ENCODE measurements around the gene FPR3. TPM values are rescaled to one million over a fixed set of nuclear protein-coding genes. Genes with fewer than 3 reads are reported as not detected.
"Not testable (repeated sequence)": the region's sequence is repeated elsewhere in the genome, so short reads cannot be mapped to it uniquely, and the experiment has no call there.

FPR3 gene
- total RNA-seq, 1 donor from 2014 or later: 5.0 TPM

DNA sequence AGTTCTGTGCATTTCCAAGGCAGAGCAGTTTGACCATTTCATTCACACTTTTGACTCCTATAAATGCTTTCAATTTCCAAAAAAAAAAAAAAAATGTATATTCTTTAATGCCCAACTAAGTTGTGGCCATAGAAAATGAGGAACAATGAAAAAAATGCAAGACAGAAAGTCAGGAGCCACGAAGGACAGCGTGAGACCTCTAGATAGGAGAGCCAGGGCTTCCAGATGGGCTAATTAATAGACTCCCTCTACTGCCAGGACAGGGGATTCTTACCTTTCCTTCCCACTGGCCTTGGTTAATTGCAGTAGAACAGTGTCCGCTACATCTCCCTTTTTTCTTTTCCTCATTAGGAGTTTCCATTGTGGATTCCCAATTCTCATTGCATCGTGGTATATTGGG, 8.6 kb downstream of the FPR3 start:
- ATAC-seq (no peak), DNase-seq (no peak)
- intact Hi-C loops (cut with micrococcal nuclease): no loop called here

DNA sequence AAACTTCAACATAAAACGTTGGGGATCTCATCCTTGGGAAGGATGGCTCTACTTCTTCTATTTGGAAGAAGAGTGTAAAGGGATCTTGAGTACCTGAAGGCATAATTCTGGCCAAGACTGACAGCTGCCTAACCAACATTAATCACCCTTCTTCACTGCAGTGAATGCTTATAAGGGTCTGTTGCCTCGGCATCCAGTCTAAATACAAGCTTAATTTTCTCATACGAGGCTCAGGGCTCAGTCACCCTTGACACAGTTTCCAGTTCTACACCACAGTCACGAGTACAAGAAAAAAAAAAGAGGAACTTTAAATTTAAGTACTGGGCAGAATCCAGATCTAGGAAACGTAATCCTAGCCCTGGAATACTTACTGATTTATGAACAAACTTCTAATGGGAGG, 9.0 kb downstream of the FPR3 start:
- intact Hi-C loops (cut with micrococcal nuclease): no loop called here
- no peak for ATAC-seq
- no peak for DNase-seq

DNA sequence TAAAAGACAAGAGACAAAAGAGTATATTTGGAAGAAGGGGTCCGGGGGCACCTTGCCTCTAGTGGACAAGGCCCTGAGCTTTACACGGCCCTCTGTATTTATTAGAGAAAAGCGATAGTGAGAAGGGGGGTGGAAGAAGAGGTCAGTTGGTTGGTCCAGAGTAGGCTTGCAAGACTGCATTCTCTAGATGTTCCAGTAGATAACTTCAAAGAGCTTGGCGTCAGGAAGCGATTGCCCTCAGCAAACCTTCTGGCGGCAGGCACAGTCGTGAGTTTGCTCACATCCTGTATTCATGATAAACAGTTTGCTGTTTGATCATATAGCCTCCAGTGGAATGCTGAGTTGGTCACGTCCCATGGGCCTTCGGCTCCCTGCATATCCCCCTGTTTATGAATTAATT, 9.8 kb downstream of the FPR3 start:
- intact Hi-C loops (cut with micrococcal nuclease); DNase-seq; ATAC-seq: not testable (repeated sequence)

DNA sequence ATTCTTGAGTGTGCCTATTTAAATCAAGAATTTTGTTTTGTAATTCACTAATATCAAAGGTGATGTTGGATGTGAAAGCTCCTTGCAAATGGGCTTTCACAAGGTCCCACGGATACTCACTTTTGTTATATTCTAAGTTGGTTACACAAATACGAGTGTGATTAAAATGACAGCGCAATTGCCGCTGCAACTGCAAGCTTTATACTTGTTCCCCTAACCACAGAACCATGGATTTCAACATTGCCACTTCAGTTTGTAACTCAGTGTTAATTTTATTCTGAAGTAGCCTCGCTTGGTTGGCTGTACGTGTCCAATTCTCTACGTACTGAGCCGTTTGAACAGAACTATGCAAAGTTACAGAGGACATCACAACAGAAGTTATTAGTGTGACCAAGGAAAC, 10.4 kb downstream of the FPR3 start:
- DNase-seq; intact Hi-C loops (cut with micrococcal nuclease); ATAC-seq: not testable (repeated sequence)

DNA sequence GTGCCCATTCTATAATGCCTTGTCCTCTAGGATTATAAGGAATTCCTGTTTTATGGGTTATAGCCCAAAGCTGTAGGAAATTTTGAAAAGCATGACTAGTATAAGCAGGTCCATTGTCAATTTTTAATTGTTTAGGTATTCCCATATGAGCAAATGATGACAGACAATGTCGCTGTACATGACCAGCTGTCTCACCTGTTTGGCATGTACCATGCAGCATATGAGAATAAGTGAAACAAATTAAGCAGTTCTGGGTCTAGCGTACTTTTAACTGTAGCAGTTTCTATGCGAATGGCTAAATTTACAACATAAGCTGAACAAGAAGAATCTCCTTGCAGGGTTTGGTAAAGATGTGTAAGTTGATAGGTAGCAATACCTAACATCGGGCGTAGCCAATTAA, 11.6 kb downstream of the FPR3 start:
- intact Hi-C loops (cut with micrococcal nuclease); DNase-seq; ATAC-seq: not testable (repeated sequence)

DNA sequence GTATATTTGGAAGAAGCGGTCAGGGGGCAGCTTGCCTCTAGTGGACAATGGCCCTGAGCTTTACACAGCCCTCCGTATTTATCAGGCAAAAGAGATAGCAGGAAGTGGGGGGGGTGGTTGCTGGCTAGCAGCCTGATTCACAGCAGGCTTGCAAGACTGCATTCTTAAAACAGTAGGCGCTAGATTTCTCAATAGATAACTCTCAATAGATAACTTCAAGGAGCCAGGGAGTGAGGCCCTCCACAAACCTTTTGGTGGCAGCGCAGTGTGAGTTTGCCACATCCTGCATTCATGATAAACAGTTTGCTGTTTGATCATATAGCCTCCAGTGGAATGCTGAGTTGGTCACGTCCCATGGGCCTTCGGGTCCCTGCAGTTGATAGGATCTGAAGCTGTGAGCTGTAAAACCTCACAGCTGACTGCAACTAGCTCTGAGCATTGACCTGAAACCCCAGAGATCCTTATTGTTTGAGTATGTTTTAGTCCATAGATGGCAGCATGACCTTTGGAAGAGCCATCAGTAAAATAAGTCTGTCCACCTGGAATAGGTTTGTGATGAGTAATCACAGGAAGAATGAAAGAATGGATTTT, 12.2 kb downstream of the FPR3 start:
- intact Hi-C loops (cut with micrococcal nuclease): no loop called here
- no peak for ATAC-seq
- peak; percentile 44 for DNase-seq

DNA sequence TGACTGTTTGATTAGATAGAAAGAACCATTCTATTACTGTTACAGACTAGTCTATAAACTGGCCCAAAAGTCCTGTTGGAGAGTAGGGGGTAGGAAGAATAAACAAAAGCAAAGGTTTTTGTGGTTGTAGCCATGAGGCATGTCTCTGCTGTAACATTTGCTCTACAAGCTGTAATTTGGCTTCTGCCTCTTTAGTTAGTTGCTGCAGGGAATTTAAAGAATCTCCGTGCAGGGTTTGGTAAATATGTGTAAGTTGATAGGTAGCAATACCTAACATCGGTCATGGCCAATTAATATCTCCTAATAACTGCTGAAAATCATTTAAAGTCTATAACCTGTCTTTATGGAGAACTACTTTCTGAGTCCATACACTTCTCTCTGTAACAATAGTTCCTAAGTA, 13.0 kb downstream of the FPR3 start:
- intact Hi-C loops (cut with micrococcal nuclease): no loop called here
- DNase-seq (no peak), ATAC-seq (no peak)

DNA sequence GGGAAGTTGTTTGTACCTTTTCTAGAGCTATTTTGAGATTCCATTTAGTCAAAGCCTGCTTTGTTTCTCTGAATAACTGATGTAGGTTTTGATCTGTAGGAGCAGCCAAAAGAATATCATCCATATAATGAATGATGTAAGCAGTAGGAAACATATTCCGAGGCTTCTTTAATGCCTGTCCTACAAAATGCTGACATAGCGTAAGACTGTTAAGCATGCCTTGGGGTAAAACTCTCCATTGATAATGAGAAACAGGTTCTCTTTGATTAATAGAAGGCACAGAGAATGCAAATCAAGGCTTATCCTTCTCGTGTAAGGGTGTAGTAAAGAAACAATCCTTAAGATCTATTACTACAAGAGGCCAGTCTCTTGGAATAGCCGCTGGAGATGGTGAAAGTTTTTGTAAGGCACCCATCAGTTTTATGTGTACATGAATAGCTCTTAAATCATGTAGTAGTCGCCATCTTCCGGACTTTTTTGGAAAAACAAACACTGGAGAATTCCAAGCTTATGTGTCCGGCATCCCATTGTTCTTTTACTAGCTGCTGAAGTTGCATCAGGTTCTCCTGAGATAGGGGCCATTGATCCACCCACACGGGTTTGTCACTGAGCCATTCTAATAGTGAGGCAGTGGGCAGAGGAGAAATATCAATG, 13.5 kb downstream of the FPR3 start:
- no peak for DNase-seq
- peak; percentile 35 for ATAC-seq
- intact Hi-C loops (cut with micrococcal nuclease): no loop called here

DNA sequence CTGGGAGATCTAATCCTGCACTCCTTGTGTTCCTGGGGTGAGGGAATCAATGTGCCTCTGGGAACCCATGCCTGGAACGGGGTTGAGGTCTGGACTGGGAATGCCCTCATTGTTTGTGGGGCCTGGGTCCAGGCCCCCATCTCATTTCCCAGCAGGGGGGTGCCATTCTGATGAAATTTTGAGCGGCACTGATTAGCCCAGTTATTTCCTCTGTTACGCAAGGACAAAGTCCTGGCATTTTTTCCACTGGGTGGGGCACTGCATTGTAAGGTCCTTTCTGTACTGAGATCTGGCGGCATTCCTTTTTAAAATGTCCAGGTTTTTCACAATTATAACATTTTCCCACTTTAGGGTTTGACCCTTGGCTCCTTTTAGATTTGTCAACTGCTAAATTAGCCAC, 14.8 kb downstream of the FPR3 start:
- DNase-seq: no peak
- intact Hi-C loops (cut with micrococcal nuclease): no loop called here
- peak; percentile 54 for ATAC-seq

DNA sequence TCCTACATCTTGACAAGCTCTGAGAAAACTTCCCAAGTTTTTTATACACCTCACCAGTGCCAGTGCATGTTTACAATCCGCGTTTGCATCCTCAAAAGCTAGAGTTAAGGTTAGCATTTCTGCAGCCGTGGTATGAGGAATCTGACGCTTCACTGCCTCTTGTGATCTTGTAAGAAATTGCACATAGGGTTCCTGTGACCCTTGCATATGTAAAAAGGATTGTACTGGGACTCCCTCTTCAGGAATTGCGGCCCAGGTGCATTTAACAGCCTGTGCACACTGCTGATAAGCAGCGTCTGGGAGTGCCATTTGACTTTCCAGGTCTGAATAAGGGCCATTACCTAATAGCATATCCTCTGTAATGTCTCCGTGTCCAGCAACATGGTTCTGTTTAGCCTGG, 15.3 kb downstream of the FPR3 start:
- DNase-seq (no peak), ATAC-seq (peak; percentile 65)
- intact Hi-C loops (cut with micrococcal nuclease): no loop called here

DNA sequence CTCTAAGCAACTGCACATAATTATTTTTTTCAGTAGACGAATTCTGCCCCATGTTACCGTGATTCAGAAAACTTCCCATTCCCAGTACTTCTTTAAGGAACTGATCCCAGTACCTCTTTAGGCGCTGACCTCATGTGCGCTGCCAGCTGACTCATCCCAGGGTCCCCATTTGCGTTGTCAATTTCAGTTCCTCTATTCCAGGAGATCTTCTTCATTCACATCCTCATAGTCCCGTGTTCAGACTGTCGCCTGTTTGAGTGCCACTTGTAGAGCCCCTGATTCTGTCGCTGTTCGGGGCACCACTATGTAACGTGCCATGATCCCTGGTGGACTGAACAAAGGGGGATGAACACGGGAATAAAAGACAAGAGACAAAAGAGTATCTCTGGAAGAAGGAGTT, 16.4 kb downstream of the FPR3 start:
- DNase-seq (peak; percentile 41), ATAC-seq (peak; percentile 66)
- intact Hi-C loops (cut with micrococcal nuclease): no loop called here

DNA sequence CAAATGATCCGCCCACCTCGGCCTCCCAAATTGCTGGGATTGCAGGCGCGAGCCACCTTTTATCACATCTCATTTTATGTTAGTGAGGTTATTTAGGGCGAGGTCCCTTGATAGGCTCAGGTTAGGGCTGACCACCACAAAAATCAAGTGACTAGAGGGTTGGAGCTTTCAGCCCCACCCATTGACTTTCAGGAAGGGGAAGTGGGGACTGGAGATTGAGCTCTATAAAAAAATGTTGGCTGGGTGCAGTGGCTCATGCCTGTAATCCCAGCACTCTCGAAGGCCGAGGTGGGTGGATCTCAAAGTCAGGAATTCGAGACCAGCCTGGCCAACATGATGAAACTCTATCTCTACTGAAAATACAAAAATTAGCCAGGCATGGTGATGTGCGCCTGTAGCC, 20.1 kb downstream of the FPR3 start:
- DNase-seq (no peak), ATAC-seq (no peak)
- intact Hi-C loops (cut with micrococcal nuclease): no loop called here

DNA sequence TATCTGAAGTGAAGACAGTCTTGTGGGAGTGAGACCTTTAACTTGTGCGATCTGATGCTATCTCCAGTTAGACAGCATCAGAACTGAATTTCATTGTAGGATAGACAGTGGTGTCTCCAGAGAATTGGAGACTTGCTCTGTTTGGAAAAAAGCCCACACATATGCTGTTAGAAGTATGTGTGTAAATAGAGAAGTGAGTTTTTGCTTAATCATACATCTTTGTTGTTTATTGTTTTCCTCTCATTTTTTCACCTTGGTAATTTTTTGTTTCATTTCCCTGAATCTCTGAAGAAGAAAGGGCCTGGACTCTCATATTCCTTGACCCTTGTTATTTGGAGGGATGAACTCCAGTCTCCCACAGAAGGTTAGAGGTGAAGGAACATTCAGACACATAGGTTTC, 21.8 kb downstream of the FPR3 start:
- DNase-seq: no peak
- intact Hi-C loops (cut with micrococcal nuclease): no loop called here
- no peak for ATAC-seq

DNA sequence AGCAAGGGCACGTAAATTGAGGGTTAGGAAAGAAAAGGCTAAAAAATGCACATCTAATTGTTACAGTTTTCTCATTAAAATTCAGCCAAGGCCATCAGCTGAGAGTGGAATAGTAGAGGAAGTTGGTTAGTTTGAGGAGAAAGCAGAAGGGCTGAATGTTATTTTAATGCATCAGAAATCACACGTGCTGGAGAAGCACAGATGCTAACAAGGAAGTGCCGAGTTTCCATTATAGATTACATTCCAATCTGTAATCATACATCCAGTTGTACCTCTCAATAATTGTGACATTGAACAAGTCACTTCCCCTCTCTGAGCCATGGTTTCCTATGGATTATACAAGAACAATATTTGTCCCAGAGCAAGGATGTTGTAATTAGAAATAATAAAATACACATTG, 25.1 kb downstream of the FPR3 start:
- intact Hi-C loops (cut with micrococcal nuclease): no loop called here
- ATAC-seq (no peak), DNase-seq (no peak)

DNA sequence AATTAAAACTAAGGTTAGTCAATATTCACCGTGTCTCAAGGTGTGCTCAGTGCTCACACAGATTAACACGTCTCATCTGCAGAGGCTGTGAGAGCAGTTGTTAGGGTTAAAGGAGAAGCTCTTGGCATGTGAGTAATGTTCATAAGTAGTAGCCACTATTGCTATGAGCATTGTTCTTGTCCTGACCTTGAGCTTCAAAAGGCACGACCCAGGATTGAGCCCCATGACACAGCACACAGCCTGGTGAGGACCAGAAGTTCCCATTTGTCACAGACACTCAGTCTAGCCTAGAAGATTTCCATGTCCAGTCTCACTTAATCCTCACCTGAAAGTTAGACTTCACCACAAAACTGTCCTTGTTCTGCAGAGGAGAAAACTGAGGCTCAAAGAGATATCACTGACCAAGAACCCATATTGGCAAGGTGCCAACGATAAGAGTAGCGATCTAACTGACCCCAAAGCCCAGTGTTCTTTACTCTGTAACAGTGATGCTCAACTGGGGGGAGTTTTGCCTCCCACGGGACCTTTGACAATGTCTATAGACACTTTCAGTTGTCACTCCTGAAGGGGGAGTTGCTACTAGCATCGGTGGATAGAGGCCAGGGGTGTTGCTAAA, 26.0 kb downstream of the FPR3 start:
- intact Hi-C loops (cut with micrococcal nuclease): no loop called here

DNA sequence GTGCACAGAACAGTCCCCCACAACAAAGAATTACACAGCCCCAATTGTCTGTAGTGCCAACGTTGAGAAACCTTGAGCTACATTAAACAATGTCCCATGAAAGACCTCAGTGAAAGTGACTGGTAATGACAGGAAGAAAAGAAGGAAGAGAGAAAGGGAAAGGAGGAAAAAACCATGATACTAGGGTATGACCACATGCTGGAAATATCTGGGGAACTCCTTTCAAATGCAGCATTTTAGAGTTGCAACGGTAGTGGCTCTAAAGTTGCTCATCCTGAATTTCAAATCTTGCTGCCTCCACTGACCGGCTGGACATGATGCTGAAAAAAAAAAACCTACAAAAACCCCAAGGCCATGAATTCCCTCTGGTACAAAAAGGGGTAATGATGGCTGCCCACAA, 26.5 kb downstream of the FPR3 start:
- no peak for ATAC-seq
- intact Hi-C loops (cut with micrococcal nuclease): no loop called here
- no peak for DNase-seq

More for the DNA sequence above, 26.0 kb downstream of the FPR3 start:
- DNase-seq: no peak
- ATAC-seq: no peak

DNA sequence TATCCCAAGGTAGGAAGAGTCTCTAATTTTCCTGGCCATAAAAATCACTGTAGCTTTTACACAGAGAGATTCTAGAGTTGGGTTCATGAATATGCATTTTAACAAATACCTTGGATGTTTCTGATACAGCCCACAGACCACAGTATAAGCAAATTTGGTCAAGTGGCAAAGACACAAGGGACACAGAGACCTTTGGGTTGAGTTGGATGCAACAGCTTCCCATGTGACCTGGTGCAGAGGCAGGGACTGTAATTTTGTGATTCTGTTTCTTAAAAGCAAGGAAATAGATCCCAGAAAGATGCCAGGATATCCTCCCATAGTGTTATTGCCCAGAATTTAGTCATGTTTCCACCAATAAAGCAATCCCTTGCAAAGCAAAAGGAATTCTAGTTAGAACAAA, 27.0 kb downstream of the FPR3 start:
- ATAC-seq: no peak
- intact Hi-C loops (cut with micrococcal nuclease): no loop called here
- no peak for DNase-seq

DNA sequence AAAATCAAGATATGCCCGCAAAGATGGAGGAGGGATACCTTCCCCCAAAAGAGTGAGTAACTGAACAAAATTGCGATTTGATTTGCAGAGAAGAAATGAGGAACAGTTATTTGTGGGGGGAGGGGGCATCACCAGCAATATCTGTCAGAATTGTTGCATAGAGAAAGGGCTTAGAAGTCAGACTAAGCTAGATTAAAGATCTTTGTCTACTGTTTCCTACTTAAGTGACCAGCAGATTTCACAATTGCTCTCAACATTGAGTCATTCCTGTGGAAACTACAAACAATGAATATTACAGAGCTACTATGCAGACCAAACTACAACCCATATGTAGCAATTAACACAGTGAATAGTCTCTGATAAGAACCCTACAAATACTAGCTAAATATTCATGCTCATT, 27.4 kb downstream of the FPR3 start:
- DNase-seq (no peak), ATAC-seq (no peak)
- intact Hi-C loops (cut with micrococcal nuclease): no loop called here

DNA sequence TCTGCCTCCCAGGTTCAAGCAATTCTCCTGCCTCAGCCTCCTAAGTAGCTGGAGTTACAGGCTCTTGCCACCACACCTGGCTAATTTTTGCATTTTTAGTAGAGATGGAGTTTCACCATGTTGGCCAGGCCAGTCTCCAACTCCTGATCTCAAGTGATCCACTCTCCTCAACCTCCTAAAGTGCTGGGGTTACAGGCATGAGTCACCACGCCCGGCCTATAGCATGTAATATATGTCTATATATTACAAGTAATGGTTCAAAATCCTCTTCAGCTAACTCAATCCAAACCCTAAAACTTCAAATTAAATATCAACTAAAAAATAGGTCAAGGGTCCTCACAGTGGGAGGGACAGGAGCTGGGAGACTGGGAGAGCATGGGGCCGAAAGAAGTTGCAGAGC, 28.0 kb downstream of the FPR3 start:
- DNase-seq (no peak), ATAC-seq (no peak)
- intact Hi-C loops (cut with micrococcal nuclease): no loop called here

DNA sequence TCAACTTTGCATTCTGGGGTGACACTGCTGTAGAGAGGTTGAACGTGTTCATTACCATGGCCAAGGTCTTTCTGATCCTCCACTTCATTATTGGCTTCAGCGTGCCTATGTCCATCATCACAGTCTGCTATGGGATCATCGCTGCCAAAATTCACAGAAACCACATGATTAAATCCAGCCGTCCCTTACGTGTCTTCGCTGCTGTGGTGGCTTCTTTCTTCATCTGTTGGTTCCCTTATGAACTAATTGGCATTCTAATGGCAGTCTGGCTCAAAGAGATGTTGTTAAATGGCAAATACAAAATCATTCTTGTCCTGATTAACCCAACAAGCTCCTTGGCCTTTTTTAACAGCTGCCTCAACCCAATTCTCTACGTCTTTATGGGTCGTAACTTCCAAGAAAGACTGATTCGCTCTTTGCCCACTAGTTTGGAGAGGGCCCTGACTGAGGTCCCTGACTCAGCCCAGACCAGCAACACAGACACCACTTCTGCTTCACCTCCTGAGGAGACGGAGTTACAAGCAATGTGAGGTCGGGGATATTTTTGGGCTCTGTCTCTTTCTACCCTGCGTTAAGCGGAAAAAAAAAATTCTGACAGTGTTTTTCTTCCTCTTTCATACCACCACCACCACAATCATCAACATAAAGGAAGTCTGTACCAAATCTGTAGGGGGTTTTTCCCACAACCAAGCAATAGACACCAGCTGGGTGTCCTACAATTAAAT, 29.5 kb downstream of the FPR3 start:
- intact Hi-C loops (cut with micrococcal nuclease): no loop called here
- ATAC-seq (peak; percentile 53), DNase-seq (no peak)

Data from left ventricle myocardium superior (tissue), 1 donor.